H1 (cell line): ENCODE results near the gene CACNG6. TPM values are rescaled to one million over a fixed set of nuclear protein-coding genes. Genes with fewer than 3 reads are reported as not detected.

Source experiments
- CTCF ChIA-PET: fragments of 300-600 bp; sonication (Branson Sonifier 250); formaldehyde crosslinking; loops from one replicate; lab custom pipeline; 2021; ENCODE audit not compliant: partially characterized antibody; lab: Charles Lee
- POLR2A ChIA-PET: fragments of 300-600 bp; sonication (Branson Sonifier 250); formaldehyde crosslinking; loops from one replicate; lab custom pipeline; 2021; ENCODE audit warnings: inconsistent platforms; ENCODE audit not compliant: partially characterized antibody; lab: Charles Lee
- DNase-seq, 2 experiments: peaks; one replicate each; pipeline versions ENCODE4 v3.0.0 to v3.0.0-alpha.2; 2010 to 2022; ENCODE audit warnings: low spot score in 2 of 2, low read depth in 1 of 2, mixed read lengths in 1 of 2
- FAIRE-seq: peaks from 2 replicates; lab custom pipeline; 2011; peaks lifted over from hg19 to GRCh38; lab: Jason Lieb, UNC
- H2AFZ ChIP-seq: 2 replicates; pipeline ENCODE4 v1.8.1; 2012; ENCODE audit warnings: low read length, inconsistent platforms
- H2AK5ac ChIP-seq: 2 replicates; pipeline ENCODE4 v1.6.1; 2013; ENCODE audit warnings: low read depth, low read length
- H2BK120ac ChIP-seq: replicated peaks from 2 replicates; pipeline ENCODE3; 2013; ENCODE audit warnings: low read depth, low read length, inconsistent platforms
- H2BK12ac ChIP-seq: 2 replicates; pipeline ENCODE4 v1.6.1; 2013; ENCODE audit warnings: low read depth, low read length
- H2BK15ac ChIP-seq: 2 replicates; pipeline ENCODE4 v1.6.1; 2013; ENCODE audit warnings: low read length
- H2BK20ac ChIP-seq: 2 replicates; pipeline ENCODE4 v1.6.1; 2013; ENCODE audit warnings: low read length
- H2BK5ac ChIP-seq: 2 replicates; pipeline ENCODE4 v1.6.1; 2013; ENCODE audit warnings: low read depth, low read length
- H3K14ac ChIP-seq: 2 replicates; pipeline ENCODE4 v1.6.1; 2013; ENCODE audit warnings: inconsistent platforms; ENCODE audit not compliant: insufficient read length
- H3K18ac ChIP-seq: 2 replicates; pipeline ENCODE4 v1.6.1; 2013; ENCODE audit warnings: low read length; ENCODE audit errors: extremely low read depth
- H3K23ac ChIP-seq: 2 replicates; pipeline ENCODE4 v1.6.1; 2013; ENCODE audit warnings: inconsistent platforms; ENCODE audit not compliant: insufficient read length
- H3K23me2 ChIP-seq: 2 replicates; pipeline ENCODE4 v1.6.1; 2013; ENCODE audit warnings: low read depth, low read length
- H3K27ac ChIP-seq: 2 replicates; pipeline ENCODE4 v1.6.1; 2011; ENCODE audit warnings: low read depth, low read length, inconsistent platforms
- H3K27me3 ChIP-seq, 4 experiments: replicated peaks in 1 of 4; 1 replicate in 1 of 4; 2 replicates in 3 of 4; pipeline versions ENCODE4 v1.6.1 to v1.8.1; 2011 to 2013; ENCODE audit warnings: low read length in 3 of 4, mild to moderate bottlenecking in 3 of 4, inconsistent platforms in 2 of 4, mixed read lengths in 2 of 4, moderate library complexity in 1 of 4; ENCODE audit not compliant: control insufficient read depth in 3 of 4, insufficient read depth in 3 of 4; ENCODE audit errors: extremely low read depth in 1 of 4
- H3K36me3 ChIP-seq, 4 experiments: 2 replicates each; pipeline versions ENCODE4 v1.6.1 to v1.8.1; 2011 to 2013; ENCODE audit warnings: mild to moderate bottlenecking in 4 of 4, low read length in 3 of 4, moderate library complexity in 2 of 4, control low read depth in 1 of 4, inconsistent platforms in 1 of 4; ENCODE audit not compliant: insufficient read depth in 4 of 4, control insufficient read depth in 2 of 4
- H3K4ac ChIP-seq: replicated peaks from 2 replicates; pipeline ENCODE3; 2013; ENCODE audit warnings: low read length, low read depth, mixed read lengths, inconsistent platforms; ENCODE audit not compliant: insufficient read length
- H3K4me1 ChIP-seq, 4 experiments: replicated peaks in 1 of 4; 1 replicate in 1 of 4; 2 replicates in 3 of 4; pipeline versions ENCODE4 v1.6.1 to v1.8.1; 2011 to 2013; ENCODE audit warnings: low read length in 3 of 4, inconsistent platforms in 2 of 4, mixed read lengths in 1 of 4; ENCODE audit not compliant: insufficient read depth in 4 of 4, control insufficient read depth in 3 of 4
- H3K4me2 ChIP-seq, 2 experiments: 2 replicates each; pipeline versions ENCODE4 v1.6.1 to v1.8.1; 2011 to 2013; ENCODE audit warnings: low read depth in 2 of 2, low read length in 2 of 2, control low read depth in 1 of 2, inconsistent platforms in 1 of 2, mild to moderate bottlenecking in 1 of 2; ENCODE audit not compliant: insufficient read depth in 1 of 2
- H3K4me3 ChIP-seq, 4 experiments: fragments of 200-600, 300-600 bp in 1 of 4; sonication (generic), shearing (Covaris generic), sonication (Bioruptor Twin) in 1 of 4; 2 replicates each; pipeline versions ENCODE4 v1.5.1 to v1.8.1; 2011 to 2016; ENCODE audit warnings: low read length in 4 of 4, low read depth in 3 of 4, control low read depth in 2 of 4, inconsistent platforms in 2 of 4, mild to moderate bottlenecking in 2 of 4, mixed read lengths in 1 of 4, moderate library complexity in 1 of 4; ENCODE audit not compliant: insufficient read depth in 2 of 4; ENCODE audit errors: extremely low read depth in 1 of 4
- H3K56ac ChIP-seq: replicated peaks from 2 replicates; pipeline ENCODE3; 2013; ENCODE audit warnings: low read depth, mild to moderate bottlenecking, mixed read lengths, low read length, inconsistent platforms; ENCODE audit not compliant: insufficient read length
- H3K79me1 ChIP-seq: 2 replicates; pipeline ENCODE4 v1.6.1; 2013; ENCODE audit warnings: low read depth, low read length, control low read depth
- H3K79me2 ChIP-seq, 2 experiments: 2 replicates each; pipeline versions ENCODE4 v1.6.1 to v1.8.1; 2012 to 2013; ENCODE audit warnings: low read length in 2 of 2, mild to moderate bottlenecking in 2 of 2, inconsistent platforms in 1 of 2; ENCODE audit not compliant: insufficient read depth in 2 of 2, control insufficient read depth in 1 of 2
- H3K9ac ChIP-seq, 4 experiments: replicated peaks in 1 of 4; 1 replicate in 1 of 4; 2 replicates in 3 of 4; pipeline versions ENCODE4 v1.6.1 to v1.8.1; 2011 to 2013; ENCODE audit warnings: low read depth in 3 of 4, low read length in 3 of 4, control low read depth in 2 of 4, mild to moderate bottlenecking in 2 of 4, moderate library complexity in 2 of 4, inconsistent platforms in 1 of 4; ENCODE audit errors: extremely low read depth in 1 of 4
- H3K9me3 ChIP-seq, 2 experiments: 2 replicates each; pipeline versions ENCODE4 v1.6.1 to v1.8.1; 2012 to 2013; ENCODE audit warnings: mild to moderate bottlenecking in 2 of 2, moderate library complexity in 2 of 2, control low read depth in 1 of 2, inconsistent platforms in 1 of 2, low read depth in 1 of 2, low read length in 1 of 2, mixed read lengths in 1 of 2; ENCODE audit not compliant: insufficient read depth in 2 of 2
- H4K20me1 ChIP-seq, 2 experiments: replicated peaks in 1 of 2; 2 replicates each; pipeline versions ENCODE3 to v1.8.1; 2011 to 2013; ENCODE audit warnings: inconsistent platforms in 2 of 2, low read length in 2 of 2, mild to moderate bottlenecking in 1 of 2; ENCODE audit not compliant: insufficient read depth in 2 of 2, control insufficient read depth in 1 of 2
- H4K5ac ChIP-seq: 2 replicates; pipeline ENCODE4 v1.6.1; 2013; ENCODE audit warnings: low read length, low read depth, mixed read lengths, inconsistent platforms; ENCODE audit not compliant: insufficient read length
- H4K8ac ChIP-seq: 2 replicates; pipeline ENCODE4 v1.8.0; 2013; ENCODE audit warnings: mild to moderate bottlenecking, moderate library complexity, low read length, inconsistent platforms; ENCODE audit not compliant: insufficient read depth; ENCODE audit errors: extremely low read depth
- H4K91ac ChIP-seq: replicated peaks from 2 replicates; pipeline ENCODE3; 2013; ENCODE audit warnings: low read length, mixed read lengths, inconsistent platforms; ENCODE audit not compliant: insufficient read length
- ATF2 ChIP-seq: IDR thresholded peaks from 2 replicates; pipeline ENCODE4 v1.6.1; 2012; ENCODE audit warnings: low read length, inconsistent platforms
- CHD2 ChIP-seq: IDR thresholded peaks from 2 replicates; pipeline ENCODE4 v1.6.1; 2012; ENCODE audit warnings: low read length, improper control_type of control experiment
- E2F6 ChIP-seq: IDR thresholded peaks from 2 replicates; pipeline ENCODE4 v1.6.1; 2012; ENCODE audit warnings: inconsistent platforms
- GABPA ChIP-seq: IDR thresholded peaks from 2 replicates; pipeline ENCODE4 v1.6.1; 2011; ENCODE audit warnings: mild to moderate bottlenecking, low read length, moderate library complexity, borderline replicate concordance; ENCODE audit not compliant: insufficient read depth
- GTF2F1 ChIP-seq: IDR thresholded peaks from 2 replicates; pipeline ENCODE4 v1.6.1; 2012; ENCODE audit warnings: low read depth, low read length, improper control_type of control experiment, borderline replicate concordance
- MAFK ChIP-seq: IDR thresholded peaks from 2 replicates; pipeline ENCODE4 v1.6.1; 2012; ENCODE audit warnings: low read depth, mild to moderate bottlenecking, improper control_type of control experiment, low read length
- SIN3A ChIP-seq, 2 experiments: IDR thresholded peaks in 1 of 2; conservative IDR thresholded peaks in 1 of 2; 2 replicates each; pipeline ENCODE4 v1.6.1; 2011 to 2012; ENCODE audit warnings: low read length in 2 of 2, improper control_type of control experiment in 1 of 2, low read depth in 1 of 2, mild to moderate bottlenecking in 1 of 2
- SIRT6 ChIP-seq: IDR thresholded peaks from one replicate; pipeline ENCODE4 v1.7.1; 2012; ENCODE audit warnings: low read length, inconsistent platforms
- SIX5 ChIP-seq: IDR thresholded peaks from 2 replicates; pipeline ENCODE4 v1.6.1; 2011; ENCODE audit warnings: mild to moderate bottlenecking, low read depth, low read length
- SRF ChIP-seq: IDR thresholded peaks from 2 replicates; pipeline ENCODE4 v1.6.1; 2011; ENCODE audit warnings: mild to moderate bottlenecking, low read depth, low read length, moderate library complexity
- TBP ChIP-seq: IDR thresholded peaks from 2 replicates; pipeline ENCODE4 v1.6.1; 2011; ENCODE audit warnings: low read depth, low read length, improper control_type of control experiment
- YY1 ChIP-seq: IDR thresholded peaks from 2 replicates; pipeline ENCODE4 v1.6.1; 2011; ENCODE audit warnings: low read depth, mild to moderate bottlenecking, low read length
- WGBS, 2 experiments: shearing (Covaris generic) in 1 of 2; methylation state at CpG; one replicate each; pipeline versions ENCODE4 v1.1.6 to v1.1.7; 2013 to 2015; ENCODE audit warnings: low lambda C conversion rate in 2 of 2, mixed read lengths in 2 of 2, inconsistent platforms in 1 of 2, low coverage in 1 of 2, missing lambda C conversion rate in 1 of 2; ENCODE audit not compliant: insufficient replicate concordance in 2 of 2, insufficient coverage in 1 of 2, insufficient read length in 1 of 2; ENCODE audit errors: extremely low coverage in 1 of 2, missing lambda C conversion rate in 1 of 2; 5-methylcytosine and 5-hydroxymethylcytosine counted together
- polyA plus RNA-seq, 7 experiments: library from polyadenylated mRNA; depleted of rRNA in 3 of 7; stranded (reverse) in 5 of 7; unstranded in 2 of 7; fragments of >200 nt in 5 of 7; fragments of 200-250 nt in 2 of 7; gene quantifications; 1 replicate in 5 of 7; 2 replicates in 1 of 7; 4 replicates in 1 of 7; pipeline versions ENCODE4 v1.2.1 to v1.2.3, GENCODE V29; 2011 to 2013; ENCODE audit warnings: missing spikeins in 2 of 7, mixed read lengths in 2 of 7
- total RNA-seq: library from RNA; stranded (reverse); fragmentation: NEBNext Ultra II Directional; extraction: Animal tissue kit (Norgen Biotek cat#: 25700); gene quantifications from 2 replicates; pipeline ENCODE4 v1.2.1, GENCODE V29; 2021

CACNG6 gene
- total and polyA plus RNA-seq, 2 of the 8 experiments (the other 6 are each of a cell fraction or from before 2014, with no cell fraction given): 1.2 to 1.6 TPM

- no peak overlapping the region for H3K27ac ChIP-seq
- no peaks in the 10 kb centered on the region for H3K79me2 ChIP-seq
- H2AFZ ChIP-seq: no peak overlapping the region
- no peak overlapping the region for H3K56ac ChIP-seq
- peak; percentile 98 for FAIRE-seq
- peak overlapping the region in 2 of 4 experiments; percentile 23 to 53; a peak in 4 of 8 replicates for H3K4me3 ChIP-seq
- peaks cover 4 to 10% (median 7%) of the 10 kb centered on the region in 4 experiments; a peak in 6 of 7 replicates for H3K4me1 ChIP-seq
- no peaks in the 10 kb centered on the region for H3K79me1 ChIP-seq
- no peaks in the 10 kb centered on the region for H4K20me1 ChIP-seq
- H4K8ac ChIP-seq: no peak overlapping the region
- no peak overlapping the region for H4K91ac ChIP-seq
- no peak overlapping the region for H2BK20ac ChIP-seq
- H3K36me3 ChIP-seq: no peaks in the 10 kb centered on the region
- DNase-seq: peak in 1 of 2 experiments; percentile 58
- ChIA-PET CTCF (interaction anchor here (0.6 to 3.9 kb wide), 15 partner anchors 12 to 506 kb away, joined by 3 to 23 read pairs (median 4); no protein-coding TSS in a partner anchor), POLR2A (interaction anchor here (0.9 to 2.2 kb wide), 11 partner anchors 10 to 163 kb away, joined by 3 to 10 read pairs (median 4); partner anchors contain the start of gene MYADM)
- H2BK5ac ChIP-seq: no peak overlapping the region
- 31% methylated on average over 9 of the region's 9 CpGs; no CpG with 5 or more reads in 1 of the 2 experiments for WGBS, 2 experiments
- no peak overlapping the region for H3K23ac ChIP-seq
- no peak overlapping the region for H2AK5ac ChIP-seq
- H3K9me3 ChIP-seq: no peaks in the 10 kb centered on the region
- peak overlapping the region; percentile 51 to 60 for H3K4me2 ChIP-seq
- no peak overlapping the region for H3K4ac ChIP-seq
- H3K14ac ChIP-seq: no peak overlapping the region
- H3K23me2 ChIP-seq: peaks cover 11% of the 10 kb centered on the region; the same call in 1 of the 2 replicates
- H3K9ac ChIP-seq: no peak overlapping the region
- H3K27me3 ChIP-seq: no peaks in the 10 kb centered on the region
- H3K18ac ChIP-seq: no peak overlapping the region
- no peak overlapping the region for H2BK12ac ChIP-seq
- no peak overlapping the region for H4K5ac ChIP-seq
- no peak overlapping the region for H2BK120ac ChIP-seq
- H2BK15ac ChIP-seq: no peak overlapping the region
- TF ChIP-seq SRF (peak; percentile 96), SIN3A (conservative IDR thresholded peaks at IDR 0.05 in 1 of 2, IDR thresholded peaks at IDR 0.05 in 1 of 2; ENCODE audit: low read depth in 1 of 2, low read length in 2 of 2) (no peak), SIX5 (no peak), E2F6 (no peak), CHD2 (no peak), GTF2F1 (no peak), YY1 (peak; percentile 54; the same call in 1 of the 2 replicates), SIRT6 (no peak), GABPA (no peak), TBP (no peak), ATF2 (no peak), MAFK (no peak)
Measured at GRCh38 chr19:53945441-53945840, 46.0 kb upstream of the CACNG6 start.
